IPS-NIHi7 (cell line): ENCODE measurements around the gene PIGK.
"Not testable (repeated sequence)": the region's sequence is repeated elsewhere in the genome, so short reads cannot be mapped to it uniquely, and the experiment has no call there.

ENCODE experiments used
- DNase-seq: peaks from one replicate; pipeline ENCODE4 v3.0.0; 2012; ENCODE audit warnings: mixed read lengths; ENCODE audit errors: extremely low spot score

PIGK gene

DNA sequence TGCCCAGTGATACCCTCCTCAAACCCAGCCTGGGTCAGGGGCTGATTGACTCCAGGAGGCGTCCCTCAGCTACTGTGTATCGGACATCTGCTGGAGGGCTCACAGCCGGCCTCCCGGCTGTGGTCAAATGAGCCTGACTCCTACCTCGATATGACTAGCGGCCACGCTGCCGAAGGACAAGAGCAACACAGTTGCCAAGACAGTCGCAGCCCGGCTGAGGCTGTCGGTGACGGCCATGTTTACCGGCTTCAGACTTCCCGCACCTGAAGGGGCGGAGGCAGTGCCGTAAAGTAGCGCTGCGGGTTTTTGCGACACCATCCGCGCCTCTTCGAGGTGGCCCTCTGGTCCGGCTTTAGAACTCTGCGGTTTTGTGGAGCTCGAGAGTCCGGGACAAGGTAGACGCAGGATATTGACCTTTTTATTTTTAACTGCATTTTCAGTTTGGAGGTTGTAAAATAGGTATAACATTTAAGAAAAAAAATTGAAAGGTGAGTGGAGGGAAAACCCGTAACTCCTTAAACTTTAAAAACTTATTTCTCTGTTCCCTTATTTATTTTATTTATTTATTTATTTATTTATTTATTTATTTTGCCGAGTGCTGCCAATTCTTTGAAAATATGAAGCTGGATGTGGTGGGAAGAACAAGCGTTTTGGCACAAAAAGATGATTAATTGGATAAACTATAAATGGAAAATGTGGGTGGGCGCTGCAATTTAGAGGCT is at the start of gene PIGK:
TSS of gene PIGK (minus strand) at position 265 of the 722 bp plus-strand sequence. CDS start at position 237, 28 bp downstream.
- DNase-seq: peak; percentile 89

DNA sequence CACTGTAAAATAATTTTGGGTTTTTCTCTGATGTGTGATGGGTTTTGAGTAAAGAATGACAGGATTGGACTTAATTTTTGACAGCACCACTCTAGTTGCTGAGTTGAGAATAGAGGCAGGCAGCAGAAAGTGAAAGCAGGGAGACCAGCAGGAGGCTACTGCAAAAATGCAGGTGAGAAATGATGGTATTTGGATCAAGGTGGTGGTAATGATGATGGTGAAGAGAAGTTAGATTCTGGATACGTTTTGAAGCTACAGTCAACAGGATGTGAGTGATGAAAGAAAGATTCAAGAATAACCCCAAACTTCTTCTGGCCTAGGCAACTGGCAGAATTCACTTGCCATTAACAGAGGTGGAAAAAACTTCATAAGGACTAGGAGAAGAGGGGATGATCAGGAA is 47.8 kb upstream of the PIGK start:
- no peak for DNase-seq

- DNase-seq: peak; percentile 21
Observed at GRCh38 chr1:77265180-77265579, 46.0 kb upstream of the PIGK start.

- DNase-seq: no peak
Observed at GRCh38 chr1:77263708-77264107, 44.5 kb upstream of the PIGK start.

GRCh38 chr1:77253211-77253610 is 34.0 kb upstream of the PIGK start:
- no peak for DNase-seq

GRCh38 chr1:77250126-77250525 is 30.9 kb upstream of the PIGK start:
- no peak for DNase-seq

DNA sequence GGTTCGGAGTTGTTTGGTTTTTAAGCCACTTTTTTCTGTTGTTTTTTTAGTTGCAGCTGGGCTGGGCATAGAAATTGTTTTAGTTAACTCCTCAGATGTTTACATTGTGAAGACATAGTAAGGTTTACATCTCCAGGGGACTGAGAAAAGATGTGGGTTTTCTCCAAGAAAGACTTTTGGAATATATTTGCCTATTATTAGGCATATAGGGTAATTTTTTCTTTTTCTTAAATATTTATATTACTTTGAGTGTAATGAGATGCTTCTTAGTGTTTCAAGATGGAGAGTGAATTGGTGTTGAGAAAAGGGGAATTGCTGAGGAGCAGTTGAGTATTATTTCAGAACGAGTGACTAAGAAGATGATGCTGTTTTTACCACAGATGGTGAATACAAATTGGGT is 26.6 kb upstream of the PIGK start:
- no peak for DNase-seq

- no peak for DNase-seq
Observed at GRCh38 chr1:77239311-77239710, 20.1 kb upstream of the PIGK start.

DNA sequence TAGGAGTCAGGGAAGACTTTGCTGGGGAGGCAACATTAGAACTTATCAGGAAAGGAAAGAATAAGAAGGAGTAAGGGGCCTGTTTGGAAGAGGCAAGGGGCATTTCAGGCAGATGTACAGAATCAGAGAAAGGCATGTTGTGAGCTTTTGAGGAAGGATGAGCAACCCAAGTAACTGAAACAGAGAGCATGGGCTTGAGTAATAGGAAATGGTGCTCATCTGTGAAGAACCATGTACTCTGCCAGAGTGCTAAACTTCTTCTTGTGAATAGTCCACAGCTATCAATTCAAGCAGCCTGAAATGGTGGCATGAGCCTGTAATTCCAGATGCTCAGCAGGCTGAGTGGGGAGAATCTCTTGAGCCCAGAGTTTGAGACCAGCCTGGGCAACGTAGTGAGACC is 19.2 kb upstream of the PIGK start:
- DNase-seq: no peak

DNA sequence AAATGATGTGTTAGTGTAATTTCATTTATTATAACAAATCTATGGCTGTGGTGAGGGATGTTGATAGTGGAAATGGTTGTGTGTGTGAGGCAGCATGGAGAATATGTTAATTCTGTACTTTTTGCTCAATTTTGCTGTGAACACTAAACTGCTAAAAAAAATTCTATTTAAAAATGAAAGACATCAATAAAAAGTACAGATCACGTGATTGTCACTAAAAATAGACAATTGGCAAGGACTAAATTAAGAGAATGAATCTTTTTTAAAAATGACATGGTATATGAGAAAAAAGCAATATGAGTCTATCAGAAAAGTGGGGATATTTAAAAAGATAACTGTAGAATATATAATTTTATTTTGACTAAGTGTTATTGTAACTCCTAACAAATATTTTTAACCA is 15.7 kb upstream of the PIGK start:
- no peak for DNase-seq

GRCh38 chr1:77234096-77234495 is 14.9 kb upstream of the PIGK start:
- DNase-seq: no peak

DNA sequence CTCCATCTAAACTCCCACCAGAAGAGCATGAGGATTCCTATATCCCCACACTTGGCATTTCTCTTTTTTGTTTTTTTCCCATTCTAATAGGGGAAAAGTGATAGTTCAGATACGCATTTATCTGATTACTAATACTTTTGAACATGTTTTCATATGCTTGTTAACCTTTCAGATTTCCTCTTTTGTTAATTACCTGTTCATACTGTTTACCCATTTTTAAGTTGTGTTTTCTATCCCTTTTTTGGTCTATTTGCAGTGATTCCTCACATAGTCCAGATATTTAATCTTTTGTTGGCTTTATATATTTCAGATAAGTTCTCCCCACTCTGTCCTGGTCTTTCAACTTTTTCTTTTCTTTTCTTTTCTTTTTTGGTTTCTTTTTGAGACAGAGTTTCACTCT is 13.6 kb upstream of the PIGK start:
- no peak for DNase-seq

GRCh38 chr1:77230051-77230450 is 10.8 kb upstream of the PIGK start:
- DNase-seq: no peak

DNA sequence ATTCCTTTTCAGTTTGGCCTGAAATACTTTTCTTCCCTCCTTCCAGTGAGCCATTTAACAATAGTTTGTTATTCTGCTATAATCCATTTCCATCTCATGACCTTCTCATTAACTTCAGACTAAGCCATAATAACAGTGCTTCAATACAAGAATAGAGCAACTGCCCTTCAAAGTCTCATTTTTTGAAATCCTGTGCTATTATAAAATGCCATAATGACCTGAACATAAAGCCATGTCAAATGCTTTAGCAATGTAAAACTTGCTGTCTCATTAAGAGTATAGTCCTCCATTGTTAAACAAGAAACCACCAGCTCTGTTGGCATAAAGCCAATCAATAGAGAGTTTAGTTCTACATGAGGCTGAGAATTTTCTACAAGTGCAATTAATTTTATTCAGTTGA is 9.6 kb upstream of the PIGK start:
- DNase-seq: no peak

GRCh38 chr1:77227381-77227780 is 8.2 kb upstream of the PIGK start:
- DNase-seq: no peak

DNA sequence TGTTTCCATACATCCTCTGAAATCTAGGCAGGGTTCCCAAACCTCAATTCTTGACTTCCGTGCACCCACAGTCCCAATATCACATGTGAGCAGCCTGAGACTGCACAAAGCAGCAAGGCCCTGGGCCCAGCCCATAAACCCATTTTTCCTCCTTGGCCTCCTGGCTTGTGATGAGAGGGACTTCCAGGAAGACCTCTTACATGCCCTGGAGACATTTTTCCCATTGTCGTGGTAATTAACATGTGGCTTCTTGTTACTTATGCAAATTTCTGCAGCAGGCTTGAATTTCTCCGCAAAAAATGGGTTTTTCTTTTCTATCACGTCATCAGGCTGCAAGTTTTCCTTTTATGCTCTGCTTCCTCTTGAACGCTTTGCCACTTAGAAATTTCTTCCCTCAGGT is 3.3 kb upstream of the PIGK start:
- DNase-seq: no peak

- DNase-seq: no peak
Observed at GRCh38 chr1:77220687-77221463, 1.6 kb upstream of the PIGK start.

- no peak for DNase-seq
Observed at GRCh38 chr1:77218477-77219165, 609 bp downstream of the PIGK start.

- not testable (repeated sequence) for DNase-seq
Observed at GRCh38 chr1:77204043-77204442, 15.2 kb downstream of the PIGK start.

DNA sequence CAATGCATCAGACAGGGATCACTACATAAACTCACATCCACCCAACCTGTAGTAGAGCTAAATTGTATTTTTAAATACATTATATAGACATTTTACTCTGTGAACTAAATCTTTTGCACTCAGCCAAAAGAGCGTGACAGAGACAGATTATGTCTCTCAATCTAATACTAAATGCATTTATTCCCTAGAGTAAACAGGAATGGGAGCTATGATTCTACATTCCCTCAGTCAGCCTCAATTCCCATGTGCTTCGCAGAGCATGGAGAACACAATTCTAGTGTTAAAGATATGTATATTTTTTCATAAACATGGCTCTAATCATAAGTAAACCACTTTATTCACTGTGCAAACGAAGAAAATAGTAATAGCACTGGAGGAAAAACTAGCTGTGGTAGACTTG is 16.5 kb downstream of the PIGK start:
- no peak for DNase-seq

GRCh38 chr1:77200806-77201205 is 18.4 kb downstream of the PIGK start:
- no peak for DNase-seq

- no peak for DNase-seq
Observed at GRCh38 chr1:77200293-77200692, 18.9 kb downstream of the PIGK start.

- DNase-seq: no peak
Observed at GRCh38 chr1:77197351-77197750, 21.9 kb downstream of the PIGK start.
